Caco-2 (cell line): ENCODE data around the gene AKAP14. TPM values are rescaled to one million over a fixed set of nuclear protein-coding genes. Genes with fewer than 3 reads are reported as not detected.
A peak's percentile ranks its signal among the peaks of the same experiment; 100 is the strongest.
"Not testable (repeated sequence)": the region's sequence is repeated elsewhere in the genome, so short reads cannot be mapped to it uniquely, and the experiment has no call there.

Experiments used
- BruUV-seq: library from RNA; stranded (reverse); fragments of 400-500 nt; replicated peaks from 2 replicates; lab custom pipeline; 2021; lab: Mats Ljungman, UMichigan
- CTCF ChIA-PET: fragments of 300-600 bp; sonication (Branson Sonifier 250); formaldehyde crosslinking; loops from one replicate; lab custom pipeline; 2022; ENCODE audit warnings: antibody characterized with exemption; lab: Charles Lee
- POLR2A ChIA-PET: fragments of 300-600 bp; sonication (Branson Sonifier 250); formaldehyde crosslinking; loops from one replicate; lab custom pipeline; 2022; ENCODE audit warnings: antibody characterized with exemption; lab: Charles Lee
- DNase-seq, 2 experiments: peaks; one replicate each; pipeline versions ENCODE4 v3.0.0 to v3.0.0-alpha.2; 2020 to 2022
- H3K27me3 ChIP-seq: replicated peaks from 2 replicates; pipeline ENCODE4 v1.6.0; 2011; ENCODE audit warnings: low read length; ENCODE audit not compliant: control insufficient read depth, insufficient read depth
- H3K36me3 ChIP-seq: 2 replicates; pipeline ENCODE4 v1.5.1; 2011; ENCODE audit warnings: low read length; ENCODE audit not compliant: control insufficient read depth, insufficient read depth
- H3K4me1 ChIP-seq: fragments of 250-450 bp; sonication (Bioruptor Pico); 2 replicates; pipeline ENCODE4 v1.5.1; 2020; ENCODE audit warnings: mild to moderate bottlenecking
- H3K4me3 ChIP-seq: 2 replicates; pipeline ENCODE4 v1.5.1; 2011; ENCODE audit warnings: low read depth, mild to moderate bottlenecking, control low read depth, low read length
- H3K9me3 ChIP-seq: fragments of 250-450 bp; sonication (Bioruptor Pico); 2 replicates; pipeline ENCODE4 v1.5.1; 2020; ENCODE audit warnings: mild to moderate bottlenecking, moderate library complexity
- H3K27ac Mint-ChIP-seq: one replicate; pipeline ENCODE4 v1.8.0; 2022; ENCODE audit warnings: mixed read lengths; ENCODE audit not compliant: unreplicated experiment
- H3K27me3 Mint-ChIP-seq: one replicate; pipeline ENCODE4 v1.8.0; 2022; ENCODE audit warnings: mixed read lengths; ENCODE audit not compliant: insufficient read depth, unreplicated experiment
- H3K36me3 Mint-ChIP-seq: one replicate; pipeline ENCODE4 v1.8.0; 2022; ENCODE audit warnings: mild to moderate bottlenecking, mixed read lengths; ENCODE audit not compliant: insufficient read depth, unreplicated experiment
- H3K4me1 Mint-ChIP-seq: one replicate; pipeline ENCODE4 v1.8.0; 2022; ENCODE audit warnings: low read depth, mixed read lengths; ENCODE audit not compliant: unreplicated experiment
- H3K4me3 Mint-ChIP-seq: one replicate; pipeline ENCODE4 v1.8.0; 2022; ENCODE audit warnings: mild to moderate bottlenecking, moderate library complexity, mixed read lengths; ENCODE audit not compliant: unreplicated experiment
- H3K9me3 Mint-ChIP-seq: one replicate; pipeline ENCODE4 v1.8.0; 2022; ENCODE audit warnings: mixed read lengths; ENCODE audit not compliant: unreplicated experiment
- intact Hi-C: fragments of 100-400 bp; cut with micrococcal nuclease; formaldehyde crosslinking; loops from one replicate; pipeline ENCODE4 v1.10.0; 2022; ENCODE audit not compliant: unreplicated experiment
- total RNA-seq: library from RNA; stranded (reverse); gene quantifications from 2 replicates; pipeline ENCODE4 v1.2.3, GENCODE V29; 2022
- TF ChIP-seq, protein P1 (sequence below), 2 experiments: fragments of 200-600 bp in 1 of 2; IDR thresholded peaks; 1 replicate in 1 of 2; 2 replicates in 1 of 2; pipeline versions ENCODE4 v1.5.1 to v1.8.0; 2011 to 2022; ENCODE audit warnings: antibody characterized with exemption in 1 of 2, control low read depth in 1 of 2, inconsistent platforms in 1 of 2, low read depth in 1 of 2, low read length in 1 of 2, mild to moderate bottlenecking in 1 of 2, moderate library complexity in 1 of 2; ENCODE audit not compliant: insufficient read depth in 1 of 2, severe bottlenecking in 1 of 2, unreplicated experiment in 1 of 2

Gene AKAP14
- total RNA-seq, 1 experiment from 2014 or later: not detected

DNA sequence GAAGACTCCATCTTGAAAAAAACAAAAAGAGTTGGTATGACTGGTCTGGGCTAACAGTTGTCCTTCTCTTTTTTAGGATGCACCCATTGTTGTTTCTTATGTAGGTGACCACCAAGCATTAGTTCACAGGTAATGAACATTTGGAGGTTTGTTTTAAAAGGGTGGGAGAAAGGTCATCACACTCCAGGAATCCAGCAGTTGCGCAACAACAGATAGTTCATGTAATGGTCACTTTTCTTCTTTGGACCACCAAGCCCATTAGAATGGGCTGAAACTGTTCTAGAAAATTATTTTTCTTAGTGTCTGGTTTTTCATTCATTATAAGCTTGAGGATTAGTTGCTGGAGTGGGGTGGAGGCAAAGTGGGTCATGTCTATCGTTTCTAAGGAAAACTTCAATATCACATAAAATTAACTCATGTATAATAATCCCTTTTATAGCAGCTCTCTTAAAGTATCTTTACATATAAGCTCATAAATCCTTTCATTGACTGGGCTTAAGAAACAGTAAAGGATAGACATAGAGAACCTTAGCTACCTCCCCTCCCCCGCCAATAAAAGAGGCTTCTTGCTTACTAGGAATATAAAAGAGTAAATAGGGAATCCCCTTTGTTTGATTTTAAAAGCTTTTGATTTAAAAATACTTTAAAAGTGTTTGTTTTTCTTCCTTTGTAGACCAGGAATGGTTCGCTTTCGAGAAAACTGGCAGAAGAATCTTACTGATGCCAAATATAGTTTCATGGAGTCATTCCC lies 24.3 kb downstream of the AKAP14 start:
- H3K4me1 Mint-ChIP-seq: no peaks in the 10 kb centered on the region
- no peaks in the 10 kb centered on the region for H3K27me3 ChIP-seq
- no peaks in the 10 kb centered on the region for H3K4me1 ChIP-seq
- H3K9me3 ChIP-seq: no peaks in the 10 kb centered on the region
- no peaks in the 10 kb centered on the region for H3K27me3 Mint-ChIP-seq
- ChIA-PET POLR2A (no interaction called here), CTCF (no interaction called here)
- H3K36me3 ChIP-seq: no peaks in the 10 kb centered on the region
- BruUV-seq: no TSS peak
- no peaks in the 10 kb centered on the region for H3K9me3 Mint-ChIP-seq
- no peak overlapping the region for H3K27ac Mint-ChIP-seq
- DNase-seq: no peak
- H3K4me3 Mint-ChIP-seq: no peak overlapping the region
- TF ChIP-seq, protein P1, sequence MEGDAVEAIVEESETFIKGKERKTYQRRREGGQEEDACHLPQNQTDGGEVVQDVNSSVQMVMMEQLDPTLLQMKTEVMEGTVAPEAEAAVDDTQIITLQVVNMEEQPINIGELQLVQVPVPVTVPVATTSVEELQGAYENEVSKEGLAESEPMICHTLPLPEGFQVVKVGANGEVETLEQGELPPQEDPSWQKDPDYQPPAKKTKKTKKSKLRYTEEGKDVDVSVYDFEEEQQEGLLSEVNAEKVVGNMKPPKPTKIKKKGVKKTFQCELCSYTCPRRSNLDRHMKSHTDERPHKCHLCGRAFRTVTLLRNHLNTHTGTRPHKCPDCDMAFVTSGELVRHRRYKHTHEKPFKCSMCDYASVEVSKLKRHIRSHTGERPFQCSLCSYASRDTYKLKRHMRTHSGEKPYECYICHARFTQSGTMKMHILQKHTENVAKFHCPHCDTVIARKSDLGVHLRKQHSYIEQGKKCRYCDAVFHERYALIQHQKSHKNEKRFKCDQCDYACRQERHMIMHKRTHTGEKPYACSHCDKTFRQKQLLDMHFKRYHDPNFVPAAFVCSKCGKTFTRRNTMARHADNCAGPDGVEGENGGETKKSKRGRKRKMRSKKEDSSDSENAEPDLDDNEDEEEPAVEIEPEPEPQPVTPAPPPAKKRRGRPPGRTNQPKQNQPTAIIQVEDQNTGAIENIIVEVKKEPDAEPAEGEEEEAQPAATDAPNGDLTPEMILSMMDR (IDR thresholded peaks at IDR 0.05; ENCODE audit: insufficient read depth in 1 of 2, low read depth in 1 of 2, low read length in 1 of 2, severe bottlenecking in 1 of 2, unreplicated experiment in 1 of 2): no peak
- intact Hi-C loops: no loop called here
- H3K36me3 Mint-ChIP-seq: no peaks in the 10 kb centered on the region
- no peak overlapping the region for H3K4me3 ChIP-seq

DNA sequence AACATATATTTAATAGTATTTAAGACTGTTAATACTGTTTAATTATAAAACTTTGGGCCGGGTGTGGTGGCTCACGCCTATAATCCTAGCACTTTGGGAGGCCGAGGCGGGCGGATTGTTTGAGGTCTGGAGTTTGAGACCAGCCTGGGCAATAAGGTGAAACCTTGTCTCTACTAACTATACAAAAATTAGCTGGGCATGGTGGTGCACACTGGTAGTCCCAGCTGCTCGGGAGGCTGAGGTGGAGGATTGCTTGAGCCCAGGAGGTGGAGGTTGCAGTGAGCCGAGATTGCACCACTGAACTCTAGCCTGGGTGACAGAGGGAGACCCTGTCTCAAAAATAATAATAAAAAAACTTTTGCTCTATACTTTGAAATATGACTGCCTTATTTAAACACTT lies 26.7 kb downstream of the AKAP14 start:
- intact Hi-C loops, H3K36me3 Mint-ChIP-seq, H3K9me3 Mint-ChIP-seq: not testable (repeated sequence)

DNA sequence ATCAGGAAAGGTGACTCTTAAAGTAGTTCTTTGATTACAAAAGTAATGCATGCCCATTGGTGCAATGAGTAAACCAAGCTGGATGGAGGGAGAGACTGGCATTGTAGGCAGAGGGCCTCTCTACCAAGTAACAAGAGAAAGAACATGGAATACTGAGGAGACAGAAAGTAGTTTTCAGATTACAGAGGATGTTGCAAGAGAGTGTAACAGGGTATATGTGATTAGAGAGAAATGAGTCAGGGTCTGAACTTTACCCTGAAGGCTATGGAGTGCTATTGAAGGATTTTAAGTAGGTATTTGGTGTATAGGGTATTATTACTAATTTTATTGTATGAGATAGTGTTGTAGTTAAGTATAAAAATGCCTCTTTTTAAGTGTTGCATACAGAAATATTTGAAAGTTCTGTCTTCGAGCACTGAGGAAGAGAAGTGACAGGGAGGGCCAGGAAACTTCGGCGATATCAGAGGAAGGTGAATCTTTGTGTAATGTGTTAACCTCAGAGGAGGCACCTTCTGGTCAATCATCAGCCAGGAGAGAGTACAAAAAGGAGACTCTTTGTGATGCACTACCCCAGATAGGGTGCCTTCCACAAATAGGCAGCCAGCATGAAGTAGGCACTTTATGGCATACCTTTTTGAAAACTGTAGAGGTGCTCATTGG lies 39.7 kb downstream of the AKAP14 start:
- Mint-ChIP-seq H3K4me3 (no peak overlapping the region), H3K9me3 (no peaks in the 10 kb centered on the region), H3K36me3 (peaks cover 7% of the 10 kb centered on the region), H3K27ac (peak overlapping the region; percentile 76), H3K4me1 (peaks cover 8% of the 10 kb centered on the region), H3K27me3 (no peaks in the 10 kb centered on the region)
- no peaks in the 10 kb centered on the region for H3K36me3 ChIP-seq
- no peaks in the 10 kb centered on the region for H3K9me3 ChIP-seq
- ChIA-PET POLR2A (no interaction called here), CTCF (no interaction called here)
- DNase-seq: peak; percentile 26 to 31
- intact Hi-C loops: no loop called here
- H3K4me3 ChIP-seq: no peak overlapping the region
- no peaks in the 10 kb centered on the region for H3K27me3 ChIP-seq
- TF ChIP-seq, protein P1 (IDR thresholded peaks at IDR 0.05; ENCODE audit: insufficient read depth in 1 of 2, low read depth in 1 of 2, low read length in 1 of 2, severe bottlenecking in 1 of 2, unreplicated experiment in 1 of 2): no peak
- no peaks in the 10 kb centered on the region for H3K4me1 ChIP-seq
- TSS peak; percentile 54 for BruUV-seq

More for the DNA sequence above, 26.7 kb downstream of the AKAP14 start:
- H3K36me3 ChIP-seq, BruUV-seq, H3K27me3 ChIP-seq, H3K4me1 Mint-ChIP-seq, CTCF ChIA-PET, H3K27ac Mint-ChIP-seq, H3K4me3 ChIP-seq, H3K4me3 Mint-ChIP-seq, POLR2A ChIA-PET, H3K9me3 ChIP-seq, DNase-seq, H3K27me3 Mint-ChIP-seq, H3K4me1 ChIP-seq: not testable (repeated sequence)
